PC-3 (cell line): ENCODE measurements around the gene SKA1. TPM values are rescaled to one million over a fixed set of nuclear protein-coding genes. Genes with fewer than 3 reads are reported as not detected.

Source experiments
- ATAC-seq: fragments of 200-7000 bp; cut with Tn5 transposase; 2 replicates; pipeline ENCODE4 v1.9.1; 2020; ENCODE audit warnings: mild to moderate bottlenecking, moderate library complexity
- BruUV-seq: library from RNA; stranded (reverse); fragments of 400-500 nt; replicated peaks from 2 replicates; lab custom pipeline; 2021; lab: Mats Ljungman, UMichigan
- CTCF ChIA-PET: fragments of 300-600 bp; sonication (Branson Sonifier 250); formaldehyde crosslinking; loops from one replicate; lab custom pipeline; 2022; ENCODE audit warnings: antibody characterized with exemption; lab: Charles Lee
- POLR2A ChIA-PET: fragments of 300-600 bp; sonication (Branson Sonifier 250); formaldehyde crosslinking; loops from one replicate; lab custom pipeline; 2022; ENCODE audit warnings: antibody characterized with exemption; ENCODE audit not compliant: unreplicated experiment; lab: Charles Lee
- DNase-seq: peaks from one replicate; pipeline ENCODE4 v3.0.0-alpha.2; 2015
- H2AFZ ChIP-seq: fragments of 300-600 bp; sonication (generic); 2 replicates; pipeline ENCODE4 v1.6.0; 2016; ENCODE audit warnings: antibody characterized with exemption, low read length
- H3F3A ChIP-seq: fragments of 300-600 bp; sonication (generic); one replicate; pipeline ENCODE4 v1.6.0; 2017; ENCODE audit warnings: antibody characterized with exemption, low read length, control low read depth, mild to moderate bottlenecking; ENCODE audit not compliant: unreplicated experiment
- H3K27ac ChIP-seq: fragments of 300-600 bp; sonication (generic); 2 replicates; pipeline ENCODE4 v1.5.1; 2016; ENCODE audit warnings: mild to moderate bottlenecking, low read length
- H3K27me3 ChIP-seq: fragments of 300-600 bp; sonication (generic); 2 replicates; pipeline ENCODE4 v1.6.1; 2016; ENCODE audit warnings: low read length, mixed read lengths
- H3K36me3 ChIP-seq: fragments of 300-600 bp; sonication (generic); 2 replicates; pipeline ENCODE4 v1.6.1; 2016; ENCODE audit warnings: low read depth, mixed run types, low read length, mixed read lengths
- H3K4me1 ChIP-seq: fragments of 300-600 bp; sonication (generic); 2 replicates; pipeline ENCODE4 v1.5.1; 2016; ENCODE audit warnings: low read length; ENCODE audit not compliant: insufficient read depth
- H3K4me2 ChIP-seq: fragments of 300-600 bp; sonication (generic); 2 replicates; pipeline ENCODE4 v1.6.0; 2016; ENCODE audit warnings: low read length
- H3K4me3 ChIP-seq: fragments of 300-600 bp; sonication (generic); 2 replicates; pipeline ENCODE4 v1.5.1; 2016; ENCODE audit warnings: mild to moderate bottlenecking, low read length, mixed read lengths
- H3K79me2 ChIP-seq: fragments of 300-600 bp; sonication (generic); 2 replicates; pipeline ENCODE4 v1.6.1; 2017; ENCODE audit warnings: low read length, mixed read lengths
- H3K9ac ChIP-seq: fragments of 300-600 bp; sonication (generic); 2 replicates; pipeline ENCODE4 v1.6.0; 2016; ENCODE audit warnings: mild to moderate bottlenecking, low read length
- H3K9me2 ChIP-seq: fragments of 300-600 bp; sonication (generic); replicated peaks from 2 replicates; pipeline ENCODE4 v1.6.1; 2016; ENCODE audit warnings: mixed run types, low read length, mixed read lengths
- H3K9me3 ChIP-seq: fragments of 300-600 bp; sonication (generic); 2 replicates; pipeline ENCODE4 v1.6.1; 2016; ENCODE audit warnings: low read length, mixed read lengths
- H4K20me1 ChIP-seq: fragments of 300-600 bp; sonication (generic); 2 replicates; pipeline ENCODE4 v1.6.1; 2016; ENCODE audit warnings: low read length, mixed read lengths
- EZH2 ChIP-seq: fragments of 300-600 bp; sonication (generic); IDR thresholded peaks from one replicate; pipeline ENCODE4 v1.6.1; 2017; ENCODE audit warnings: antibody characterized with exemption, mild to moderate bottlenecking, low read length; ENCODE audit not compliant: unreplicated experiment
- EZH2phosphoT487 ChIP-seq: fragments of 300-600 bp; sonication (generic); IDR thresholded peaks from 2 replicates; pipeline ENCODE4 v1.6.1; 2018; ENCODE audit warnings: mild to moderate bottlenecking, antibody characterized with exemption, low read length, borderline replicate concordance
- intact Hi-C: fragments of 100-400 bp; cut with micrococcal nuclease; formaldehyde crosslinking; loops from 2 replicates; pipeline ENCODE4 v1.9.0; 2023
- total RNA-seq: library from RNA; depleted of rRNA; stranded (reverse); fragments of >200 nt; gene quantifications from 2 replicates; pipeline ENCODE4 v1.2.3, GENCODE V29; 2014
- TF ChIP-seq, protein P1 (sequence below): fragments of 300-600 bp; sonication (generic); conservative IDR thresholded peaks from 2 replicates; pipeline ENCODE4 v1.5.1; 2017; ENCODE audit warnings: antibody characterized with exemption, low read depth, mild to moderate bottlenecking, low read length

SKA1 gene
- total RNA-seq, 1 experiment from 2014 or later = 17.2 TPM

GRCh38 chr18:50360611-50361010, 14.2 kb upstream of the SKA1 start:
- no TSS peak for BruUV-seq
- no peak overlapping the region for H2AFZ ChIP-seq
- H3K36me3 ChIP-seq = no peaks in the 10 kb centered on the region
- no peaks in the 10 kb centered on the region for H3K9me2 ChIP-seq
- TF ChIP-seq EZH2 = no peak
- no peak for TF ChIP-seq EZH2phosphoT487
- TF ChIP-seq, protein P1, sequence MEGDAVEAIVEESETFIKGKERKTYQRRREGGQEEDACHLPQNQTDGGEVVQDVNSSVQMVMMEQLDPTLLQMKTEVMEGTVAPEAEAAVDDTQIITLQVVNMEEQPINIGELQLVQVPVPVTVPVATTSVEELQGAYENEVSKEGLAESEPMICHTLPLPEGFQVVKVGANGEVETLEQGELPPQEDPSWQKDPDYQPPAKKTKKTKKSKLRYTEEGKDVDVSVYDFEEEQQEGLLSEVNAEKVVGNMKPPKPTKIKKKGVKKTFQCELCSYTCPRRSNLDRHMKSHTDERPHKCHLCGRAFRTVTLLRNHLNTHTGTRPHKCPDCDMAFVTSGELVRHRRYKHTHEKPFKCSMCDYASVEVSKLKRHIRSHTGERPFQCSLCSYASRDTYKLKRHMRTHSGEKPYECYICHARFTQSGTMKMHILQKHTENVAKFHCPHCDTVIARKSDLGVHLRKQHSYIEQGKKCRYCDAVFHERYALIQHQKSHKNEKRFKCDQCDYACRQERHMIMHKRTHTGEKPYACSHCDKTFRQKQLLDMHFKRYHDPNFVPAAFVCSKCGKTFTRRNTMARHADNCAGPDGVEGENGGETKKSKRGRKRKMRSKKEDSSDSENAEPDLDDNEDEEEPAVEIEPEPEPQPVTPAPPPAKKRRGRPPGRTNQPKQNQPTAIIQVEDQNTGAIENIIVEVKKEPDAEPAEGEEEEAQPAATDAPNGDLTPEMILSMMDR = no peak
- H3K27ac ChIP-seq = no peak overlapping the region
- ATAC-seq = no peak
- no peak for DNase-seq
- no peak overlapping the region for H3K9ac ChIP-seq
- intact Hi-C loops = no loop called here
- ChIA-PET POLR2A (no interaction called here), CTCF (no interaction called here)
- no peak overlapping the region for H3K4me2 ChIP-seq
- H3F3A ChIP-seq = no peaks in the 10 kb centered on the region
- no peaks in the 10 kb centered on the region for H3K9me3 ChIP-seq
- H3K4me1 ChIP-seq = no peaks in the 10 kb centered on the region
- H3K79me2 ChIP-seq = no peaks in the 10 kb centered on the region
- no peaks in the 10 kb centered on the region for H4K20me1 ChIP-seq
- H3K27me3 ChIP-seq = no peaks in the 10 kb centered on the region
- no peak overlapping the region for H3K4me3 ChIP-seq

GRCh38 chr18:50369672-50370071, 5.2 kb upstream of the SKA1 start:
- peaks cover 5% of the 10 kb centered on the region; the same call in 1 of the 2 replicates for H3K4me1 ChIP-seq
- ATAC-seq (no peak), DNase-seq (no peak)
- H2AFZ ChIP-seq = no peak overlapping the region
- no peak overlapping the region for H3K9ac ChIP-seq
- no peak overlapping the region for H3K27ac ChIP-seq
- H3F3A ChIP-seq = no peaks in the 10 kb centered on the region
- no peaks in the 10 kb centered on the region for H3K9me2 ChIP-seq
- no peaks in the 10 kb centered on the region for H3K79me2 ChIP-seq
- no TSS peak for BruUV-seq
- H3K36me3 ChIP-seq = no peaks in the 10 kb centered on the region
- ChIA-PET CTCF (no interaction called here), POLR2A (no interaction called here)
- H4K20me1 ChIP-seq = no peaks in the 10 kb centered on the region
- H3K4me2 ChIP-seq = no peak overlapping the region
- no peaks in the 10 kb centered on the region for H3K27me3 ChIP-seq
- H3K4me3 ChIP-seq = no peak overlapping the region
- no peaks in the 10 kb centered on the region for H3K9me3 ChIP-seq
- TF ChIP-seq EZH2 (no peak), EZH2phosphoT487 (no peak)
- TF ChIP-seq, protein P1 = no peak
- intact Hi-C loops = no loop called here

- ATAC-seq = no peak
- Histone ChIP-seq H3K4me2 (no peak overlapping the region), H3K4me3 (no peak overlapping the region), H3K79me2 (peaks cover 13% of the 10 kb centered on the region), H3K36me3 (no peaks in the 10 kb centered on the region), H3K27ac (no peak overlapping the region), H3K9me2 (no peaks in the 10 kb centered on the region), H3K27me3 (no peaks in the 10 kb centered on the region), H3K9me3 (no peaks in the 10 kb centered on the region), H3K9ac (no peak overlapping the region), H3F3A (no peaks in the 10 kb centered on the region), H4K20me1 (no peaks in the 10 kb centered on the region), H2AFZ (no peak overlapping the region), H3K4me1 (peaks cover 13% of the 10 kb centered on the region; the same call in 1 of the 2 replicates)
- intact Hi-C loops = no loop called here
- DNase-seq = no peak
- ChIA-PET POLR2A (no interaction called here), CTCF (no interaction called here)
- no TSS peak for BruUV-seq
- TF ChIP-seq EZH2 (no peak), EZH2phosphoT487 (no peak)
- TF ChIP-seq, protein P1 = no peak
Observed at GRCh38 chr18:50372743-50373142, 2.1 kb upstream of the SKA1 start.
